HepG2 (cell line): Measurements from ENCODE around the gene PRRC2A. TPM values are rescaled to one million over a fixed set of nuclear protein-coding genes. Genes with fewer than 3 reads are reported as not detected.

Source experiments
- CENPX ChIP-seq: sonication (generic); formaldehyde crosslinking; IDR thresholded peaks from 2 replicates; pipeline ENCODE4 v1.9.0; 2021; ENCODE audit warnings: mild to moderate bottlenecking, missing genetic modification reagents, moderate library complexity
- FOXA3 ChIP-seq: IDR thresholded peaks from 2 replicates; pipeline ENCODE4 v1.6.1; 2016; ENCODE audit warnings: missing genetic modification reagents, missing compliant biosample characterization
- HCFC1 ChIP-seq: fragments of 150-350 bp; IDR thresholded peaks from 2 replicates; pipeline ENCODE4 v1.6.1; 2014; ENCODE audit warnings: low read depth, low read length
- KLF6 ChIP-seq: IDR thresholded peaks from 2 replicates; pipeline ENCODE4 v1.8.0; 2016; ENCODE audit warnings: missing biosample characterization, missing genetic modification reagents
- MED8 ChIP-seq: sonication (generic); formaldehyde crosslinking; IDR thresholded peaks from 2 replicates; pipeline ENCODE4 v1.8.1; 2023; ENCODE audit warnings: mild to moderate bottlenecking, missing genetic modification reagents; ENCODE audit not compliant: insufficient replicate concordance
- MLXIP ChIP-seq: sonication (generic); formaldehyde crosslinking; IDR thresholded peaks from 2 replicates; pipeline ENCODE4 v1.9.0; 2021; ENCODE audit warnings: missing genetic modification reagents, borderline replicate concordance
- MXD1 ChIP-seq: sonication (generic); formaldehyde crosslinking; IDR thresholded peaks from 2 replicates; pipeline ENCODE4 v1.4.0; 2020; ENCODE audit warnings: mild to moderate bottlenecking, missing genetic modification reagents
- RARG ChIP-seq: sonication (generic); formaldehyde crosslinking; IDR thresholded peaks from 2 replicates; pipeline ENCODE4 v1.4.0; 2020; ENCODE audit warnings: low read depth, mild to moderate bottlenecking, missing genetic modification reagents
- SNAPC2 ChIP-seq: sonication (generic); formaldehyde crosslinking; IDR thresholded peaks from 2 replicates; pipeline ENCODE4 v1.8.1; 2022; ENCODE audit warnings: mild to moderate bottlenecking, missing genetic modification reagents
- TBP ChIP-seq: sonication (generic); formaldehyde crosslinking; IDR thresholded peaks from 2 replicates; pipeline ENCODE4 v1.5.0; 2020; ENCODE audit warnings: missing genetic modification reagents
- TRIM24 ChIP-seq: sonication (generic); formaldehyde crosslinking; IDR thresholded peaks from 2 replicates; pipeline ENCODE4 v1.8.0; 2022; ENCODE audit warnings: mild to moderate bottlenecking, missing genetic modification reagents
- ZKSCAN8 ChIP-seq: IDR thresholded peaks from 2 replicates; pipeline ENCODE4 v1.6.1; 2016; ENCODE audit warnings: borderline replicate concordance, missing genetic modification reagents, missing compliant biosample characterization
- ZMYM3 ChIP-seq: sonication (generic); formaldehyde crosslinking; IDR thresholded peaks from 2 replicates; pipeline ENCODE4 v1.5.1; 2020; ENCODE audit warnings: mild to moderate bottlenecking, missing genetic modification reagents
- ZNF292 ChIP-seq: sonication (generic); formaldehyde crosslinking; IDR thresholded peaks from 2 replicates; pipeline ENCODE4 v1.8.1; 2022; ENCODE audit warnings: mild to moderate bottlenecking, low read depth, missing genetic modification reagents, borderline replicate concordance
- ZNF350 ChIP-seq: sonication (generic); formaldehyde crosslinking; IDR thresholded peaks from 2 replicates; pipeline ENCODE4 v1.4.0; 2020; ENCODE audit warnings: mild to moderate bottlenecking, low read depth, missing genetic modification reagents, borderline replicate concordance
- ZNF512 ChIP-seq: sonication (generic); formaldehyde crosslinking; IDR thresholded peaks from 2 replicates; pipeline ENCODE4 v1.4.0; 2020; ENCODE audit warnings: mild to moderate bottlenecking, missing genetic modification reagents
- ZNF543 ChIP-seq: sonication (generic); formaldehyde crosslinking; IDR thresholded peaks from 2 replicates; pipeline ENCODE4 v1.4.0; 2020; ENCODE audit warnings: mild to moderate bottlenecking, missing genetic modification reagents
- ZNF879 ChIP-seq: sonication (generic); formaldehyde crosslinking; IDR thresholded peaks from 2 replicates; pipeline ENCODE4 v1.8.1; 2023; ENCODE audit warnings: missing genetic modification reagents
- ZNF883 ChIP-seq: sonication (generic); formaldehyde crosslinking; IDR thresholded peaks from 2 replicates; pipeline ENCODE4 v1.5.1; 2020; ENCODE audit warnings: mild to moderate bottlenecking, missing genetic modification reagents; ENCODE audit errors: not compliant biosample characterization
- polyA plus RNA-seq, 8 experiments: library from polyadenylated mRNA; depleted of rRNA in 3 of 8; stranded (reverse) in 7 of 8; unstranded in 1 of 8; fragments of >200 nt; fragmentation: Illumina TruSeq in 4 of 8; extraction: Trizol in 4 of 8; gene quantifications; 2 replicates each; pipeline versions ENCODE4 v1.2.1 to v1.2.3, GENCODE V29; 2011 to 2016; ENCODE audit warnings: low read depth in 4 of 8, missing spikeins in 1 of 8, mixed read lengths in 1 of 8; ENCODE audit not compliant: insufficient read depth in 1 of 8
- total RNA-seq, 5 experiments: library from RNA; depleted of rRNA; stranded (reverse); fragments of >200 nt; fragmentation: Illumina TruSeq; extraction: Trizol; gene quantifications; 2 replicates each; pipeline ENCODE4 v1.2.3, GENCODE V29; 2016; ENCODE audit warnings: low read depth in 1 of 5
- TF ChIP-seq, protein P1 (sequence below), 2 experiments: IDR thresholded peaks; 2 replicates each; pipeline ENCODE4 v1.6.1; 2011 to 2012; ENCODE audit warnings: low read length in 2 of 2, borderline replicate concordance in 1 of 2, low read depth in 1 of 2, mild to moderate bottlenecking in 1 of 2, moderate library complexity in 1 of 2

The PRRC2A gene
- total and polyA plus RNA-seq, 2 of the 13 experiments (the other 11 are each of a cell fraction or from before 2014, with no cell fraction given): 38.9 to 47.4 TPM

- TF ChIP-seq ZNF543 (CRISPR knock-in tag) (no peak; the same call in 1 of the 2 replicates), SNAPC2 (CRISPR knock-in tag) (peak; percentile 71; the same call in 1 of the 2 replicates), MED8 (CRISPR knock-in tag) (peak; percentile 87), FOXA3 (CRISPR knock-in tag) (no peak; the same call in 1 of the 2 replicates), ZNF350 (CRISPR knock-in tag) (peak; percentile 40), ZNF883 (CRISPR knock-in tag) (peak; percentile 19), MLXIP (CRISPR knock-in tag) (no peak), ZNF512 (no peak), RARG (CRISPR knock-in tag) (no peak), ZNF292 (CRISPR knock-in tag) (no peak), ZMYM3 (CRISPR knock-in tag) (no peak), MXD1 (peak; percentile 76), KLF6 (no peak; the same call in 1 of the 2 replicates), TRIM24 (CRISPR knock-in tag) (no peak), HCFC1 (peak; percentile 96), CENPX (CRISPR knock-in tag) (no peak), ZNF879 (CRISPR knock-in tag) (no peak), ZKSCAN8 (CRISPR knock-in tag) (no peak), TBP (0 out of 2 replicates have a peak, but pooled peaks have one; percentile 20)
- TF ChIP-seq, protein P1, sequence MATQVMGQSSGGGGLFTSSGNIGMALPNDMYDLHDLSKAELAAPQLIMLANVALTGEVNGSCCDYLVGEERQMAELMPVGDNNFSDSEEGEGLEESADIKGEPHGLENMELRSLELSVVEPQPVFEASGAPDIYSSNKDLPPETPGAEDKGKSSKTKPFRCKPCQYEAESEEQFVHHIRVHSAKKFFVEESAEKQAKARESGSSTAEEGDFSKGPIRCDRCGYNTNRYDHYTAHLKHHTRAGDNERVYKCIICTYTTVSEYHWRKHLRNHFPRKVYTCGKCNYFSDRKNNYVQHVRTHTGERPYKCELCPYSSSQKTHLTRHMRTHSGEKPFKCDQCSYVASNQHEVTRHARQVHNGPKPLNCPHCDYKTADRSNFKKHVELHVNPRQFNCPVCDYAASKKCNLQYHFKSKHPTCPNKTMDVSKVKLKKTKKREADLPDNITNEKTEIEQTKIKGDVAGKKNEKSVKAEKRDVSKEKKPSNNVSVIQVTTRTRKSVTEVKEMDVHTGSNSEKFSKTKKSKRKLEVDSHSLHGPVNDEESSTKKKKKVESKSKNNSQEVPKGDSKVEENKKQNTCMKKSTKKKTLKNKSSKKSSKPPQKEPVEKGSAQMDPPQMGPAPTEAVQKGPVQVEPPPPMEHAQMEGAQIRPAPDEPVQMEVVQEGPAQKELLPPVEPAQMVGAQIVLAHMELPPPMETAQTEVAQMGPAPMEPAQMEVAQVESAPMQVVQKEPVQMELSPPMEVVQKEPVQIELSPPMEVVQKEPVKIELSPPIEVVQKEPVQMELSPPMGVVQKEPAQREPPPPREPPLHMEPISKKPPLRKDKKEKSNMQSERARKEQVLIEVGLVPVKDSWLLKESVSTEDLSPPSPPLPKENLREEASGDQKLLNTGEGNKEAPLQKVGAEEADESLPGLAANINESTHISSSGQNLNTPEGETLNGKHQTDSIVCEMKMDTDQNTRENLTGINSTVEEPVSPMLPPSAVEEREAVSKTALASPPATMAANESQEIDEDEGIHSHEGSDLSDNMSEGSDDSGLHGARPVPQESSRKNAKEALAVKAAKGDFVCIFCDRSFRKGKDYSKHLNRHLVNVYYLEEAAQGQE (IDR thresholded peaks at IDR 0.05; ENCODE audit: borderline replicate concordance in 1 of 2, low read depth in 1 of 2, low read length in 2 of 2): peak in 1 of 2 experiments; percentile 48; a peak in 2 of 4 replicates
Observed at GRCh38 chr6:31665501-31666336, 45.2 kb downstream of the PRRC2A start, which contains the start of gene CSNK2B (continued).
